Thoracic aorta (tissue), 2 donors: Measurements from ENCODE around the gene FOXL1. TPM values are rescaled to one million over a fixed set of nuclear protein-coding genes. Genes with fewer than 3 reads are reported as not detected.

Experiments used
- ATAC-seq: fragments of 150-250 bp; one replicate; pipeline ENCODE4 v1.8.0; 2017; ENCODE audit warnings: low read depth; ENCODE audit not compliant: insufficient number of reproducible peaks, low FRiP score
- DNase-seq: peaks from one replicate; pipeline ENCODE4 v3.0.0-alpha.2; 2020; ENCODE audit warnings: low spot score
- H3K27ac ChIP-seq, 2 donors: fragments of 200-600 bp; sonication (generic); 1 replicate in 1 of 2; 2 replicates in 1 of 2; pipeline ENCODE4 v1.5.1; 2016; ENCODE audit warnings: mild to moderate bottlenecking in 2 of 2, moderate library complexity in 2 of 2
- H3K27me3 ChIP-seq: fragments of 200-600 bp; sonication (generic); replicated peaks from 2 replicates; pipeline ENCODE4 v1.6.0; 2016; ENCODE audit warnings: mild to moderate bottlenecking; ENCODE audit not compliant: insufficient read depth
- H3K36me3 ChIP-seq: fragments of 200-600 bp; sonication (generic); one replicate; pipeline ENCODE4 v1.5.1; 2016
- H3K4me1 ChIP-seq, 2 donors: fragments of 200-600 bp; sonication (generic); 1 replicate in 1 of 2; 2 replicates in 1 of 2; pipeline versions ENCODE4 v1.5.1 to v1.6.0; 2016; ENCODE audit warnings: low read depth in 2 of 2, mild to moderate bottlenecking in 1 of 2; ENCODE audit not compliant: control insufficient read depth in 1 of 2
- H3K4me3 ChIP-seq: fragments of 200-600 bp; sonication (generic); 2 replicates; pipeline ENCODE4 v1.5.1; 2016; ENCODE audit warnings: mild to moderate bottlenecking
- H3K9me3 ChIP-seq: fragments of 200-600 bp; sonication (generic); 2 replicates; pipeline ENCODE4 v1.5.1; 2016
- CTCF ChIP-seq: fragments of 200-600 bp; sonication (generic); IDR thresholded peaks from one replicate; pipeline ENCODE4 v1.5.1; 2019; ENCODE audit warnings: antibody characterized with exemption
- total RNA-seq, 2 donors: library from RNA; depleted of rRNA; stranded (reverse); fragments of >200 nt; gene quantifications; one replicate each; pipeline versions ENCODE4 v1.1.0 to v1.2.3, GENCODE V29; 2016

The FOXL1 gene
- total RNA-seq, 2 donors from 2014 or later: 52.1 to 52.8 TPM

- H3K4me3 ChIP-seq: no peak overlapping the region
- TF ChIP-seq CTCF: no peak
- no peak for ATAC-seq
- no peaks in the 10 kb centered on the region for H3K4me1 ChIP-seq
- no peak overlapping the region for H3K27ac ChIP-seq
- peaks cover 54% of the 10 kb centered on the region for H3K36me3 ChIP-seq
- H3K27me3 ChIP-seq: no peaks in the 10 kb centered on the region
- no peak for DNase-seq
- no peaks in the 10 kb centered on the region for H3K9me3 ChIP-seq
Observed at GRCh38 chr16:86536621-86537020, 41.7 kb upstream of the FOXL1 start.

GRCh38 chr16:86537486-86537885, 40.9 kb upstream of the FOXL1 start:
- Histone ChIP-seq H3K36me3 (peaks cover 59% of the 10 kb centered on the region), H3K9me3 (no peaks in the 10 kb centered on the region), H3K4me3 (no peak overlapping the region), H3K27me3 (no peaks in the 10 kb centered on the region), H3K27ac (no peak overlapping the region), H3K4me1 (no peaks in the 10 kb centered on the region)
- DNase-seq (no peak), ATAC-seq (no peak)
- no peak for TF ChIP-seq CTCF

- Histone ChIP-seq H3K27ac (no peak overlapping the region), H3K4me1 (no peaks in the 10 kb centered on the region), H3K27me3 (no peaks in the 10 kb centered on the region), H3K4me3 (no peak overlapping the region), H3K36me3 (peaks cover 52% of the 10 kb centered on the region), H3K9me3 (no peaks in the 10 kb centered on the region)
- ATAC-seq (no peak), DNase-seq (no peak)
- TF ChIP-seq CTCF: no peak
Observed at GRCh38 chr16:86538196-86538780, 40.1 kb upstream of the FOXL1 start.

GRCh38 chr16:86540894-86541293, 37.5 kb upstream of the FOXL1 start:
- Histone ChIP-seq H3K36me3 (peaks cover 50% of the 10 kb centered on the region), H3K27me3 (no peaks in the 10 kb centered on the region), H3K27ac (no peak overlapping the region), H3K4me1 (no peaks in the 10 kb centered on the region), H3K9me3 (no peaks in the 10 kb centered on the region), H3K4me3 (no peak overlapping the region)
- TF ChIP-seq CTCF: no peak
- ATAC-seq (no peak), DNase-seq (no peak)

- no peaks in the 10 kb centered on the region for H3K9me3 ChIP-seq
- ATAC-seq (no peak), DNase-seq (no peak)
- no peak overlapping the region for H3K4me3 ChIP-seq
- H3K36me3 ChIP-seq: peaks cover 46% of the 10 kb centered on the region
- no peaks in the 10 kb centered on the region for H3K27me3 ChIP-seq
- H3K4me1 ChIP-seq: no peaks in the 10 kb centered on the region
- TF ChIP-seq CTCF: no peak
- H3K27ac ChIP-seq: no peak overlapping the region
Observed at GRCh38 chr16:86541560-86541959, 36.8 kb upstream of the FOXL1 start.
